ENCODE measurements around the gene RGS6. TPM values are rescaled to one million over a fixed set of nuclear protein-coding genes. Genes with fewer than 3 reads are reported as not detected.
A peak's percentile ranks its signal among the peaks of the same experiment; 100 is the strongest.
"Not testable (repeated sequence)": the region's sequence is repeated elsewhere in the genome, so short reads cannot be mapped to it uniquely, and the experiment has no call there.

RGS6 gene
- total and polyA plus RNA-seq, 2 experiments from 2014 or later, result not detected

- no peak overlapping the region for H3K9ac ChIP-seq
- H3K27ac ChIP-seq, result no peak overlapping the region
- no peaks in the 10 kb centered on the region for H3F3A ChIP-seq (ENCODE audit: insufficient read depth)
- no peak overlapping the region for H3K4me3 ChIP-seq
- H4K20me1 ChIP-seq (ENCODE audit: insufficient read depth), result no peaks in the 10 kb centered on the region
- H3K4me2 ChIP-seq (ENCODE audit: unreplicated experiment), result no peak overlapping the region
- no peak for DNase-seq
- no peak overlapping the region for H2AFZ ChIP-seq
- no peaks in the 10 kb centered on the region for H3K79me2 ChIP-seq (ENCODE audit: insufficient read depth)
- H3K36me3 ChIP-seq (ENCODE audit: low read depth), result no peaks in the 10 kb centered on the region
- H3K9me2 ChIP-seq (ENCODE audit: insufficient read depth), result no peaks in the 10 kb centered on the region
- H3K9me3 ChIP-seq (ENCODE audit: low read depth), result no peaks in the 10 kb centered on the region
- no peaks in the 10 kb centered on the region for H3K4me1 ChIP-seq (ENCODE audit: insufficient read depth)
- H3K27me3 ChIP-seq (replicated peaks; ENCODE audit: insufficient read depth), result no peaks in the 10 kb centered on the region
- in situ Hi-C loops (cut with MboI), result no loop called here
- TF ChIP-seq EZH2phosphoT487 (IDR thresholded peaks at IDR 0.05; ENCODE audit: insufficient read depth, low read depth), result no peak
- TF ChIP-seq EZH2 (IDR thresholded peaks at IDR 0.05; ENCODE audit: insufficient read depth, poor library complexity, severe bottlenecking), result no peak
- 28% methylated on average over 4 of the region's 4 CpGs for WGBS, 2 experiments (ENCODE audit: low coverage in 1 of 2, low lambda C conversion rate in 2 of 2, missing lambda C conversion rate in 2 of 2)
These were observed 8.7 kb upstream of the RGS6 start for GRCh38 chr14:71923513-71923912.

- H3K4me2 ChIP-seq (ENCODE audit: unreplicated experiment), result no peak overlapping the region
- H3K4me1 ChIP-seq (ENCODE audit: insufficient read depth), result no peaks in the 10 kb centered on the region
- WGBS, 2 experiments (ENCODE audit: low coverage in 1 of 2, low lambda C conversion rate in 2 of 2, missing lambda C conversion rate in 2 of 2), result 9 to 10% methylated on average over 36 of the region's 36 CpGs
- H2AFZ ChIP-seq, result no peak overlapping the region
- peak; percentile 20 for DNase-seq
- in situ Hi-C loops (cut with MboI), result no loop called here
- no peaks in the 10 kb centered on the region for H4K20me1 ChIP-seq (ENCODE audit: insufficient read depth)
- H3F3A ChIP-seq (ENCODE audit: insufficient read depth), result no peaks in the 10 kb centered on the region
- no peak for TF ChIP-seq EZH2phosphoT487 (IDR thresholded peaks at IDR 0.05; ENCODE audit: insufficient read depth, low read depth)
- TF ChIP-seq EZH2 (IDR thresholded peaks at IDR 0.05; ENCODE audit: insufficient read depth, poor library complexity, severe bottlenecking), result no peak
- no peaks in the 10 kb centered on the region for H3K9me3 ChIP-seq (ENCODE audit: low read depth)
- no peak overlapping the region for H3K4me3 ChIP-seq
- H3K9me2 ChIP-seq (ENCODE audit: insufficient read depth), result no peaks in the 10 kb centered on the region
- no peak overlapping the region for H3K9ac ChIP-seq
- no peak overlapping the region for H3K27ac ChIP-seq
- H3K79me2 ChIP-seq (ENCODE audit: insufficient read depth), result no peaks in the 10 kb centered on the region
- peaks cover 36% of the 10 kb centered on the region for H3K27me3 ChIP-seq (replicated peaks; ENCODE audit: insufficient read depth)
- no peaks in the 10 kb centered on the region for H3K36me3 ChIP-seq (ENCODE audit: low read depth)
These were observed 569 bp upstream of the RGS6 start for GRCh38 chr14:71931492-71932228.

- no peaks in the 10 kb centered on the region for H3K36me3 ChIP-seq (ENCODE audit: low read depth)
- in situ Hi-C loops (cut with MboI), result no loop called here
- H3K4me1 ChIP-seq (ENCODE audit: insufficient read depth), result no peaks in the 10 kb centered on the region
- no peak overlapping the region for H2AFZ ChIP-seq
- no peaks in the 10 kb centered on the region for H3K79me2 ChIP-seq (ENCODE audit: insufficient read depth)
- H4K20me1 ChIP-seq (ENCODE audit: insufficient read depth), result no peaks in the 10 kb centered on the region
- 2 to 3% methylated on average over 22 to 24 of the region's 24 CpGs for WGBS, 2 experiments (ENCODE audit: low coverage in 1 of 2, low lambda C conversion rate in 2 of 2, missing lambda C conversion rate in 2 of 2)
- TF ChIP-seq EZH2phosphoT487 (IDR thresholded peaks at IDR 0.05; ENCODE audit: insufficient read depth, low read depth) (no peak), EZH2 (IDR thresholded peaks at IDR 0.05; ENCODE audit: insufficient read depth, poor library complexity, severe bottlenecking) (no peak)
- no peaks in the 10 kb centered on the region for H3K9me3 ChIP-seq (ENCODE audit: low read depth)
- DNase-seq, result peak; percentile 7
- no peak overlapping the region for H3K4me3 ChIP-seq
- no peak overlapping the region for H3K4me2 ChIP-seq (ENCODE audit: unreplicated experiment)
- no peaks in the 10 kb centered on the region for H3F3A ChIP-seq (ENCODE audit: insufficient read depth)
- H3K9ac ChIP-seq, result no peak overlapping the region
- H3K27me3 ChIP-seq (replicated peaks; ENCODE audit: insufficient read depth), result peaks cover 36% of the 10 kb centered on the region
- H3K9me2 ChIP-seq (ENCODE audit: insufficient read depth), result no peaks in the 10 kb centered on the region
- no peak overlapping the region for H3K27ac ChIP-seq
These were observed 865 bp downstream of the RGS6 start for GRCh38 chr14:71933001-71933587.

- H3K79me2 ChIP-seq (ENCODE audit: insufficient read depth); H3K4me2 ChIP-seq (ENCODE audit: unreplicated experiment); H3K27ac ChIP-seq; H3F3A ChIP-seq (ENCODE audit: insufficient read depth); DNase-seq; in situ Hi-C loops (cut with MboI); H3K36me3 ChIP-seq (ENCODE audit: low read depth); H3K4me1 ChIP-seq (ENCODE audit: insufficient read depth); H3K9ac ChIP-seq; H2AFZ ChIP-seq; H4K20me1 ChIP-seq (ENCODE audit: insufficient read depth); H3K9me2 ChIP-seq (ENCODE audit: insufficient read depth); H3K4me3 ChIP-seq; H3K9me3 ChIP-seq (ENCODE audit: low read depth): not testable (repeated sequence)
- H3K27me3 ChIP-seq (replicated peaks; ENCODE audit: insufficient read depth), result peaks cover 15% of the 10 kb centered on the region
- WGBS, 2 experiments (ENCODE audit: low coverage in 1 of 2, low lambda C conversion rate in 2 of 2, missing lambda C conversion rate in 2 of 2), result 8% methylated on average over 3 of the region's 3 CpGs
These were observed 6.0 kb downstream of the RGS6 start for GRCh38 chr14:71938273-71938672.

- H2AFZ ChIP-seq; H3K36me3 ChIP-seq (ENCODE audit: low read depth); H3K4me1 ChIP-seq (ENCODE audit: insufficient read depth); DNase-seq; H3K4me3 ChIP-seq; H4K20me1 ChIP-seq (ENCODE audit: insufficient read depth); H3K27ac ChIP-seq; H3K4me2 ChIP-seq (ENCODE audit: unreplicated experiment); H3K9ac ChIP-seq; H3K9me3 ChIP-seq (ENCODE audit: low read depth); H3F3A ChIP-seq (ENCODE audit: insufficient read depth); in situ Hi-C loops (cut with MboI); H3K27me3 ChIP-seq (replicated peaks; ENCODE audit: insufficient read depth); H3K9me2 ChIP-seq (ENCODE audit: insufficient read depth); H3K79me2 ChIP-seq (ENCODE audit: insufficient read depth): not testable (repeated sequence)
- WGBS, 2 experiments (ENCODE audit: low coverage in 1 of 2, low lambda C conversion rate in 2 of 2, missing lambda C conversion rate in 2 of 2), result 0 to 10% methylated on average over 1 of the region's 1 CpG
These were observed 7.1 kb downstream of the RGS6 start for GRCh38 chr14:71939344-71939743.

GRCh38 chr14:71940500-71940899, 8.3 kb downstream of the RGS6 start:
- H3K27ac ChIP-seq; H3K4me2 ChIP-seq (ENCODE audit: unreplicated experiment); H4K20me1 ChIP-seq (ENCODE audit: insufficient read depth); H3K4me1 ChIP-seq (ENCODE audit: insufficient read depth); H3K36me3 ChIP-seq (ENCODE audit: low read depth); H3K79me2 ChIP-seq (ENCODE audit: insufficient read depth); H3K4me3 ChIP-seq; H3K27me3 ChIP-seq (replicated peaks; ENCODE audit: insufficient read depth); DNase-seq; H3K9me3 ChIP-seq (ENCODE audit: low read depth); H2AFZ ChIP-seq; H3K9ac ChIP-seq; in situ Hi-C loops (cut with MboI); H3K9me2 ChIP-seq (ENCODE audit: insufficient read depth); H3F3A ChIP-seq (ENCODE audit: insufficient read depth): not testable (repeated sequence)

- H3K4me1 ChIP-seq (ENCODE audit: insufficient read depth); H3K4me3 ChIP-seq; H3K9me2 ChIP-seq (ENCODE audit: insufficient read depth); DNase-seq; H3K27me3 ChIP-seq (replicated peaks; ENCODE audit: insufficient read depth); in situ Hi-C loops (cut with MboI); H3K79me2 ChIP-seq (ENCODE audit: insufficient read depth); H3K9ac ChIP-seq; H3K4me2 ChIP-seq (ENCODE audit: unreplicated experiment); H3K27ac ChIP-seq; H2AFZ ChIP-seq; H3F3A ChIP-seq (ENCODE audit: insufficient read depth); H3K36me3 ChIP-seq (ENCODE audit: low read depth); H4K20me1 ChIP-seq (ENCODE audit: insufficient read depth); H3K9me3 ChIP-seq (ENCODE audit: low read depth): not testable (repeated sequence)
- WGBS, 2 experiments (ENCODE audit: low coverage in 1 of 2, low lambda C conversion rate in 2 of 2, missing lambda C conversion rate in 2 of 2), result 0 to 3% methylated on average over 2 of the region's 2 CpGs
These were observed 9.4 kb downstream of the RGS6 start for GRCh38 chr14:71941616-71942015.
